ENCODE results near the gene TMEM245. TPM values are rescaled to one million over a fixed set of nuclear protein-coding genes. Genes with fewer than 3 reads are reported as not detected.
A peak's percentile ranks its signal among the peaks of the same experiment; 100 is the strongest.

The TMEM245 gene
- total RNA-seq, 4 donors from 2014 or later, result 14.0 to 78.8 (median 68.3) TPM

GRCh38 chr9:109121232-109121796, 1.6 kb upstream of the TMEM245 start:
- H3K4me3 ChIP-seq, result no peak overlapping the region
- no peaks in the 10 kb centered on the region for H3K9me3 ChIP-seq
- TF ChIP-seq, protein P1, sequence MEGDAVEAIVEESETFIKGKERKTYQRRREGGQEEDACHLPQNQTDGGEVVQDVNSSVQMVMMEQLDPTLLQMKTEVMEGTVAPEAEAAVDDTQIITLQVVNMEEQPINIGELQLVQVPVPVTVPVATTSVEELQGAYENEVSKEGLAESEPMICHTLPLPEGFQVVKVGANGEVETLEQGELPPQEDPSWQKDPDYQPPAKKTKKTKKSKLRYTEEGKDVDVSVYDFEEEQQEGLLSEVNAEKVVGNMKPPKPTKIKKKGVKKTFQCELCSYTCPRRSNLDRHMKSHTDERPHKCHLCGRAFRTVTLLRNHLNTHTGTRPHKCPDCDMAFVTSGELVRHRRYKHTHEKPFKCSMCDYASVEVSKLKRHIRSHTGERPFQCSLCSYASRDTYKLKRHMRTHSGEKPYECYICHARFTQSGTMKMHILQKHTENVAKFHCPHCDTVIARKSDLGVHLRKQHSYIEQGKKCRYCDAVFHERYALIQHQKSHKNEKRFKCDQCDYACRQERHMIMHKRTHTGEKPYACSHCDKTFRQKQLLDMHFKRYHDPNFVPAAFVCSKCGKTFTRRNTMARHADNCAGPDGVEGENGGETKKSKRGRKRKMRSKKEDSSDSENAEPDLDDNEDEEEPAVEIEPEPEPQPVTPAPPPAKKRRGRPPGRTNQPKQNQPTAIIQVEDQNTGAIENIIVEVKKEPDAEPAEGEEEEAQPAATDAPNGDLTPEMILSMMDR (IDR thresholded peaks at IDR 0.05), result no peak
- peaks cover 0 to 28% (median 7%) of the 10 kb centered on the region in 4 donors for H3K4me1 ChIP-seq
- no peaks in the 10 kb centered on the region for H3K36me3 ChIP-seq
- no peaks in the 10 kb centered on the region for H3K27me3 ChIP-seq
- DNase-seq, result no peak
- no peak overlapping the region for H3K27ac ChIP-seq

DNA sequence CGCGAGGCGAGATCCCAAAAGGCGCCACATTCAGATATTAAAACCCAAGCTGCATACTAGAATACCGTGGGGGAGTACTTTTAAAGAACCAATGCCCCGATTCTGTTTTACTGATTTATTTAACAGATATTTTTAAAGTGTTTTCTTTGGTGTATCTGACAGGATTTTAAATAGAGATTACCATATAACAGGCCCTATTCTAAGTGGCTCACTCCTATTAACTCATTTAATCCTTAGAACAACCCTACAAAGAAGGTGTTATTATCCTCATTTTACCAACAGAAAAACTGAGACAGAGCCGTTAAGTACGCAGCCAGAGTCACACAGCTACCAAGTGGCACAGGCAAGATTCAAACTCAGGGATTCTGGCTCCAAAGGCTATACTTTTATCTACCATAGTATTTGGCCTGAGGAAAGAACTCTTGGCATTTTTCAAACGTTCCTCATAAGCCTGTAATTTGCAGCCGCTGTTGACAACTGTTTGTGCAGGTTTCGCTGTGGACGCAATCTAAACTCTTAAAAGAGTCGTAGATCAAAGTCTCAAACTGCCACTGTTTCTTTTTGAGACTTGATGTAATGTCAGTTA, 550 bp upstream of the TMEM245 start:
- Histone ChIP-seq H3K36me3 (no peaks in the 10 kb centered on the region), H3K4me3 (peak overlapping the region in 2 of 4 donors; percentile 36 to 97), H3K27me3 (no peaks in the 10 kb centered on the region), H3K9me3 (no peaks in the 10 kb centered on the region), H3K27ac (no peak overlapping the region), H3K4me1 (peaks cover 0 to 37% (median 7%) of the 10 kb centered on the region in 4 donors)
- TF ChIP-seq, protein P1 (IDR thresholded peaks at IDR 0.05), result no peak
- TF ChIP-seq POLR2A (IDR thresholded peaks at IDR 0.05), result no peak
- DNase-seq, result no peak

DNA sequence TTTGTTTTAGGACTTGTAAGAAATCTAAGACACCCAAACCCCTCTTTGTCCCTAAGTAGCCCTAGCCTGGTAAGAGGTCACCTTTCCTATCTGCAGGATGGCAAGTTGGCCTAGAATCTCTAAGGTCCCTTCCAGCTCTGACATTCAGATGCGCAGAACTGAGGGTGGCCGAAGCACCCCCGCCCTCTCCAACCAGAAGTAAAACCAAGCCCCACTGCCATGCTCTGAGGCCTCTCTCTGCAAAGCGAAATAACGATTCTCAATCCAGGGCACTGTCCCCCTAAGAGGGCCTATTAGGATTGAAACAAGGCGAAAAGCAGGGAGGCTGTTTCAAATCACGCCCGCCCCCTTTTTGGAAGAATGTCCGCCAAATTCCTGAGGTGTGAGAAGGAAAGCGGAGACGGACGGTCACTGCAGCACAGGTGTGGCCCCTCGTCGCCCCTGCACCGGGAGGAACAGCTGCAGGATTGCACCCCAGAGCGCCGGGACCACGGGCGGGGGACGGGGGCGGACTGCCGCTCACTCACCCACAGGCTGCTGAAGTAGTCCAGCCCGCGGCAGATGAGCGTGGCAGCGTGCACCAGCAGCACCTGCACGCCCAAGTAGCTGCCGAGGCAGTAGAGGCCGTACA, 824 bp downstream of the TMEM245 start:
- Histone ChIP-seq H3K36me3 (no peaks in the 10 kb centered on the region), H3K27ac (peak overlapping the region; percentile 87 to 97 (median 93)), H3K9me3 (no peaks in the 10 kb centered on the region), H3K4me1 (peaks cover 0 to 46% (median 7%) of the 10 kb centered on the region in 4 donors), H3K4me3 (peak overlapping the region; percentile 86 to 97 (median 95)), H3K27me3 (no peaks in the 10 kb centered on the region)
- no peak for TF ChIP-seq POLR2A (IDR thresholded peaks at IDR 0.05)
- TF ChIP-seq, protein P1 (IDR thresholded peaks at IDR 0.05), result no peak
- DNase-seq, result no peak

DNA sequence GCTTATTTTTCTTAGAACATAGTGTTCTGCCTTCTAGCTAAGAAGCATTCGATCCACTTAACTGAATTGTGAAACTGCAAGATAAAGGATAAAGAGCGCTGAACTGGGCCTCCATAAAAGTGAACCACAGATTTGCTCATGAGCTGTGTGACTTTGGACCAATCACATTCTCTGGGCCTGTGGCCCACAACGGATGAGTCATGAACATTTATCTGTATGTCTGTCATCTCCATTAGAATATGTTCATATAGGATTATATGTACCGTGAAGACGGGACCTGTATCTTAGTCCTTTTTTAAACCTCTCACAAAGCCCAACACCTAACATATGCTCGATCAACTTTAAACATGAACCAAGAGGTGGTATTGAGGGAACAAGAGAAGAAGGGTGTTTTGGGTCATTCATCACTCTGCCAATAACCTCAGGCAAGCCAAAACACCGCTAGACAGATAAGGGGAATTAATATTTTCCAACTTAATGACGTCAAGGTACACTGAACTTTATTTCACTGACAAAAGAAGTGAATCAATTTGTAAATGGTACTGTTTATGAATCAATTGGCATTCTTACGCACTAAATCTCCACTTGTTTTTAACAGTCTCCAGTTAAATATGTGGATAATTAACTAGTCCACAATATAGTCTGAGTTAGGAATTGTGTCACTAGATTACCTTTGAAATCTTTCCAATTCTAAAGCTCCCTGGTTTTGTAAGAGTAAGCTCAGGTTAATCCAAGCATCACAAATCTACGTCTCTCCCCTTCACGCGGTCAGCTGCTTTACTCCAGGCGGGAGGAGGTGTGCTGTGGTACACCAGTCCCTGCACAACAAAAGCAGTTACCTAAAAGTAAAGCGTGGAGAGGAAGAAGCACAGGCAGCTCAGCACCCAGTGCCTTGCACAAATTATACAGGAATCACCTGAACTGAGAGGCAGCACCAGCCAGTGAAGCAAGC, 1.6 kb downstream of the TMEM245 start:
- peaks cover 0 to 53% (median 9%) of the 10 kb centered on the region in 4 donors for H3K4me1 ChIP-seq

More for the DNA sequence above, 1.6 kb downstream of the TMEM245 start:
- no peaks in the 10 kb centered on the region for H3K9me3 ChIP-seq
- TF ChIP-seq, protein P1 (IDR thresholded peaks at IDR 0.05), result no peak
- peak; percentile 35 to 59 for TF ChIP-seq POLR2A (IDR thresholded peaks at IDR 0.05)
- peak in 2 of 3 donors; percentile 57 to 82 for DNase-seq
- H3K27ac ChIP-seq, result peak overlapping the region in 2 of 4 donors; percentile 93 to 97
- peak overlapping the region; percentile 86 to 97 (median 95) for H3K4me3 ChIP-seq
- no peaks in the 10 kb centered on the region for H3K36me3 ChIP-seq
- no peaks in the 10 kb centered on the region for H3K27me3 ChIP-seq
